Measurements from ENCODE around the gene FUNDC1.

GRCh38 chrX:44544036-44544435, 1.4 kb upstream of the FUNDC1 start:
- TF ChIP-seq CTCF (IDR thresholded peaks at IDR 0.05; ENCODE audit: borderline replicate concordance, extremely low read depth, low read length, poor library complexity, severe bottlenecking) = no peak
- TF ChIP-seq EZH2 (IDR thresholded peaks at IDR 0.05; ENCODE audit: borderline replicate concordance, low read depth, low read length, severe bottlenecking) = no peak

Data from DND-41 (cell line).